K562 (cell line): ENCODE results near the gene LMO7. TPM values are rescaled to one million over a fixed set of nuclear protein-coding genes. Genes with fewer than 3 reads are reported as not detected.

Experiments
- ATAC-seq: fragments of 200-7000 bp; cut with Tn5 transposase; 3 replicates; pipeline ENCODE4 v1.9.1; 2020; ENCODE audit warnings: moderate library complexity
- BruUV-seq: library from RNA; stranded (reverse); fragments of 400-500 nt; replicated peaks from 2 replicates; lab custom pipeline; 2021; lab: Mats Ljungman, UMichigan
- CTCF ChIA-PET: fragments of 300-600 bp; formaldehyde crosslinking; extraction: SDS; loops from one replicate; lab custom pipeline; 2021; ENCODE audit warnings: low intra/inter-chr PET ratio; lab: Yijun Ruan, JAX
- POLR2A ChIA-PET: fragments of 300-600, 350-650 bp; sonication (Branson Sonifier 250); formaldehyde crosslinking; extraction: SDS; loops from one replicate; lab custom pipeline; 2021; ENCODE audit warnings: antibody characterized with exemption, inconsistent platforms; lab: Yijun Ruan, JAX
- DNase-seq, 4 experiments: peaks; one replicate each; pipeline versions ENCODE4 v3.0.0 to v3.0.0-alpha.2; 2011 to 2018; ENCODE audit warnings: low spot score in 3 of 4, mixed read lengths in 3 of 4; ENCODE audit errors: extremely low read depth in 1 of 4
- FAIRE-seq: peaks from 2 replicates; lab custom pipeline; 2011; peaks lifted over from hg19 to GRCh38; lab: Jason Lieb, UNC
- H2AFZ ChIP-seq: 2 replicates; pipeline ENCODE4 v1.6.0; 2011; ENCODE audit warnings: low read depth, low read length, control low read depth, inconsistent platforms
- H3K27ac ChIP-seq: fragments of 200-600 bp; 3 replicates; pipeline ENCODE4 v1.8.0; 2011; ENCODE audit warnings: low read depth, mild to moderate bottlenecking, control low read depth, inconsistent platforms, low read length, moderate library complexity, mixed read lengths; ENCODE audit errors: extremely low read depth
- H3K27me3 ChIP-seq, 2 experiments: fragments of 300-600 bp in 1 of 2; 2 replicates in 1 of 2; 3 replicates in 1 of 2; pipeline versions ENCODE4 v1.6.0 to v1.8.0; 2011; ENCODE audit warnings: inconsistent platforms in 2 of 2, low read length in 2 of 2, mild to moderate bottlenecking in 1 of 2, mixed read lengths in 1 of 2, moderate library complexity in 1 of 2; ENCODE audit not compliant: control insufficient read depth in 2 of 2, insufficient read depth in 2 of 2
- H3K36me3 ChIP-seq: fragments of 300-600 bp; 3 replicates; pipeline ENCODE4 v1.8.0; 2011; ENCODE audit warnings: mild to moderate bottlenecking, low read length, inconsistent platforms; ENCODE audit not compliant: control insufficient read depth, insufficient read depth
- H3K4me1 ChIP-seq, 2 experiments: fragments of 200-600 bp in 1 of 2; replicated peaks in 1 of 2; 2 replicates in 1 of 2; 3 replicates in 1 of 2; pipeline versions ENCODE4 v1.5.1 to v1.8.0; 2011; ENCODE audit warnings: inconsistent platforms in 2 of 2, low read length in 2 of 2, mild to moderate bottlenecking in 1 of 2, mixed read lengths in 1 of 2, moderate library complexity in 1 of 2; ENCODE audit not compliant: control insufficient read depth in 2 of 2, insufficient read depth in 2 of 2
- H3K4me2 ChIP-seq: 2 replicates; pipeline ENCODE4 v1.6.1; 2011; ENCODE audit warnings: low read length, control low read depth, inconsistent platforms, mixed read lengths; ENCODE audit not compliant: insufficient read depth
- H3K4me3 ChIP-seq: fragments of 200-600 bp; sonication (generic), shearing (Covaris generic); 2 replicates; pipeline ENCODE4 v1.5.1; 2016; ENCODE audit warnings: control low read depth, inconsistent platforms
- H3K79me2 ChIP-seq: fragments of 200-600 bp; 3 replicates; pipeline ENCODE4 v1.8.0; 2011; ENCODE audit warnings: low read length, inconsistent platforms; ENCODE audit not compliant: control insufficient read depth, insufficient read depth
- H3K9ac ChIP-seq, 2 experiments: 2 replicates each; pipeline versions ENCODE4 v1.6.0 to v1.6.1; 2011; ENCODE audit warnings: low read depth in 2 of 2, low read length in 2 of 2, control low read depth in 1 of 2, inconsistent platforms in 1 of 2, mild to moderate bottlenecking in 1 of 2, mixed read lengths in 1 of 2; ENCODE audit not compliant: insufficient read depth in 1 of 2
- H3K9me1 ChIP-seq: one replicate; pipeline ENCODE4 v1.6.0; 2011; ENCODE audit warnings: inconsistent platforms, mild to moderate bottlenecking, low read length, moderate library complexity; ENCODE audit not compliant: control insufficient read depth, insufficient read depth
- H3K9me3 ChIP-seq: replicated peaks from 2 replicates; pipeline ENCODE4 v1.5.1; 2011; ENCODE audit warnings: low read depth, low read length, inconsistent platforms; ENCODE audit not compliant: control insufficient read depth, insufficient read depth
- H4K20me1 ChIP-seq: replicated peaks from 2 replicates; pipeline ENCODE4 v1.6.1; 2011; ENCODE audit warnings: low read length, inconsistent platforms, mixed read lengths; ENCODE audit not compliant: control insufficient read depth, insufficient read depth
- ARHGAP35 ChIP-seq: fragments of 450-650 bp; IDR thresholded peaks from 2 replicates; pipeline ENCODE4 v1.6.1; 2018; ENCODE audit not compliant: partially characterized antibody
- ARID1B ChIP-seq: fragments of 450-650 bp; IDR thresholded peaks from 2 replicates; pipeline ENCODE4 v1.6.1; 2016; ENCODE audit warnings: antibody characterized with exemption, mild to moderate bottlenecking, inconsistent platforms
- SIX5 ChIP-seq, 2 experiments: IDR thresholded peaks; 2 replicates each; pipeline ENCODE4 v1.6.1; 2011; ENCODE audit warnings: low read length in 2 of 2, borderline replicate concordance in 1 of 2, low read depth in 1 of 2, mild to moderate bottlenecking in 1 of 2, moderate library complexity in 1 of 2; ENCODE audit not compliant: insufficient read depth in 1 of 2
- WGBS: fragments of 100-300 bp; shearing (Covaris generic); methylation state at CpG from one replicate; pipeline ENCODE4 v1.1.6; 2016; ENCODE audit warnings: low coverage, mixed read lengths; ENCODE audit not compliant: insufficient coverage; ENCODE audit errors: missing lambda C conversion rate; 5-methylcytosine and 5-hydroxymethylcytosine counted together
- in situ Hi-C: fragments of 300-500 bp; cut with MboI; formaldehyde crosslinking; loops from 4 replicates; pipeline ENCODE4 v1.15.0; 2018; ENCODE audit warnings: inconsistent platforms, mixed read lengths
- intact Hi-C: fragments of 100-400 bp; cut with micrococcal nuclease; formaldehyde crosslinking; loops from 2 replicates; pipeline ENCODE4 v1.14.2; 2022
- polyA plus RNA-seq, 8 experiments: library from polyadenylated mRNA; depleted of rRNA in 4 of 8; stranded (reverse) in 5 of 8; unstranded in 3 of 8; fragments of >200 nt; fragmentation: Nextera tagmentation in 2 of 8; fragmentation: Illumina TruSeq in 1 of 8; extraction: Ambion mirVana in 2 of 8; extraction: Trizol in 1 of 8; gene quantifications; 2 replicates each; pipeline versions ENCODE4 v1.2.1 to v1.2.3, GENCODE V29; 2011 to 2014; ENCODE audit warnings: inconsistent platforms in 1 of 8, missing spikeins in 1 of 8
- total RNA-seq, 7 experiments: library from RNA; depleted of rRNA in 6 of 7; stranded (reverse); fragments of >200 nt in 6 of 7; fragmentation: Illumina TruSeq in 2 of 7; extraction: Trizol in 2 of 7; gene quantifications; 2 replicates each; pipeline versions ENCODE4 v1.2.1 to v1.2.3, GENCODE V29; 2011 to 2021; ENCODE audit warnings: low replicate concordance in 1 of 7

LMO7 gene
- total and polyA plus RNA-seq, 9 of the 15 experiments (the other 6 are each of a cell fraction or from before 2014, with no cell fraction given), result 0.42 to 4.3 (median 1.7) TPM

- 13% methylated on average over 7 of the region's 7 CpGs for WGBS
- FAIRE-seq, result no peak
- no peak overlapping the region for H2AFZ ChIP-seq
- H3K9me1 ChIP-seq, result no peaks in the 10 kb centered on the region
- ChIA-PET CTCF (no interaction called here), POLR2A (no interaction called here)
- H3K79me2 ChIP-seq, result no peaks in the 10 kb centered on the region
- no peaks in the 10 kb centered on the region for H3K36me3 ChIP-seq
- ATAC-seq, result no peak
- in situ Hi-C loops (no loop called here), intact Hi-C loops (no loop called here)
- H3K27me3 ChIP-seq, result peaks cover 0 to 4% of the 10 kb centered on the region in 2 experiments; a peak in 1 of 5 replicates
- H4K20me1 ChIP-seq, result no peaks in the 10 kb centered on the region
- H3K4me2 ChIP-seq, result no peak overlapping the region
- H3K4me3 ChIP-seq, result no peak overlapping the region
- BruUV-seq, result no TSS peak
- no peak overlapping the region for H3K27ac ChIP-seq
- DNase-seq, result no peak
- no peak overlapping the region for H3K9ac ChIP-seq
- TF ChIP-seq SIX5 (IDR thresholded peaks at IDR 0.05; ENCODE audit: borderline replicate concordance in 1 of 2, insufficient read depth in 1 of 2, low read depth in 1 of 2, low read length in 2 of 2), result no peak
- H3K4me1 ChIP-seq, result no peaks in the 10 kb centered on the region
- no peaks in the 10 kb centered on the region for H3K9me3 ChIP-seq
Measured at GRCh38 chr13:75806117-75806516, 170.0 kb downstream of the LMO7 start.

- BruUV-seq, result no TSS peak
- Histone ChIP-seq H3K36me3 (no peaks in the 10 kb centered on the region), H3K4me1 (no peaks in the 10 kb centered on the region), H3K4me2 (no peak overlapping the region), H3K9me3 (no peaks in the 10 kb centered on the region), H3K27ac (no peak overlapping the region), H2AFZ (no peak overlapping the region), H3K27me3 (no peaks in the 10 kb centered on the region), H3K4me3 (no peak overlapping the region), H3K79me2 (no peaks in the 10 kb centered on the region), H3K9me1 (no peaks in the 10 kb centered on the region), H4K20me1 (no peaks in the 10 kb centered on the region; the same call in 1 of the 2 replicates), H3K9ac (no peak overlapping the region)
- ChIA-PET CTCF (no interaction called here), POLR2A (no interaction called here)
- WGBS, result 1% methylated on average over 5 of the region's 5 CpGs
- DNase-seq (no peak), FAIRE-seq (no peak), ATAC-seq (no peak)
- in situ Hi-C loops, result no loop called here
- intact Hi-C loops, result no loop called here
- TF ChIP-seq ARID1B (no peak), ARHGAP35 (no peak)
Measured at GRCh38 chr13:75811361-75811760, 175.2 kb downstream of the LMO7 start.
